ENCODE results near the gene F8.
"Not testable (repeated sequence)": the region's sequence is repeated elsewhere in the genome, so short reads cannot be mapped to it uniquely, and the experiment has no call there.

The F8 gene

DNA sequence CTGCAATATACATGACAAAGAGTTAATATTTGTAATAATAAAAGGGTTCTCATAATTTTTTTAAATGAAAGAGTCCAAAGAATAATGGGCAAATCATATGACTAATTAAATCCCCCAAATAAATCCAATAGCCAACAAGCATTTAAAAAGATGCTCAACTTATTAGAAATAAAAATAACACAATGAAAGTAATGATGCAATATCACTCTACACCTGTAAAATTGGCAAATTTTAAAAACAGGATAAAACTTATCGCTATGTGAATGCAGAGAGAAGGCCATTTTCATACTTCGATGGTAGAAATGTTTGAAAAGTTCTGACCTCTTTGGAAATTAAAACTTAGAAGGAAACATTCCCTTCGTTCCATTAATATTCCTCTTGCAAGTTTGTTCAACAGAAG lies 1.9 kb downstream of the F8 start:
- TF ChIP-seq Cebpa-rat (IDR thresholded peaks at IDR 0.05), result no peak
- Histone ChIP-seq H3K27me3 (peaks cover 68% of the 10 kb centered on the region), H3K27ac (no peak overlapping the region), H3K4me3 (no peak overlapping the region), H3K9me3 (no peaks in the 10 kb centered on the region), H3K36me3 (no peaks in the 10 kb centered on the region), H4K20me1 (no peaks in the 10 kb centered on the region), H3K4me1 (no peaks in the 10 kb centered on the region), H3K9ac (no peak overlapping the region), H3K4me2 (no peak overlapping the region)

DNA sequence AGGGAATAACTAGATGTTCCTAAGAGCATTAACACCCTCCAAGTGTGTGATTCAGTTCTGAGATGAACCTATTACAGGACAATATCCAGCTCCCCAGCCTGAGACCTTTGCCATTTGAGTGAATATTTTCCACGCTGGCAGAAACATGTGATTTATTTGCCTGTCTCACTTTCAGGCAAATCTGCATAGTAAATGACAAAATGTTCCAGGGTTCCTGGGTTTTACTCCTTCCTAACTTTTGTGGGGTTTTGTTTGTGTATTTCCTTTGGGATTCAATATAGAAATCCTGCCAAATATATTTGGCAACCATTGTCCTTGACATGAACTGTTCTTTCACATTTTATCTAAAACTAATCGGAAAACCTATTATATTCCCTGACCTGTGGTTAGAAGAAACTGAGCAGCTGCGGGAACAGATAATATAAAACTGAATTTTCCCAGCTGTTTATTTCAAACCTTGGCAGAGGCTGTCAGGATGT lies 12.5 kb downstream of the F8 start:
- Histone ChIP-seq H3K9ac (no peak overlapping the region), H4K20me1 (no peaks in the 10 kb centered on the region), H3K9me3 (no peaks in the 10 kb centered on the region), H3K36me3 (no peaks in the 10 kb centered on the region), H3K27me3 (peaks cover 50% of the 10 kb centered on the region), H3K4me3 (no peak overlapping the region), H3K27ac (no peak overlapping the region), H3K4me2 (no peak overlapping the region), H3K4me1 (no peaks in the 10 kb centered on the region)
- TF ChIP-seq Cebpa-rat (IDR thresholded peaks at IDR 0.05), result no peak

DNA sequence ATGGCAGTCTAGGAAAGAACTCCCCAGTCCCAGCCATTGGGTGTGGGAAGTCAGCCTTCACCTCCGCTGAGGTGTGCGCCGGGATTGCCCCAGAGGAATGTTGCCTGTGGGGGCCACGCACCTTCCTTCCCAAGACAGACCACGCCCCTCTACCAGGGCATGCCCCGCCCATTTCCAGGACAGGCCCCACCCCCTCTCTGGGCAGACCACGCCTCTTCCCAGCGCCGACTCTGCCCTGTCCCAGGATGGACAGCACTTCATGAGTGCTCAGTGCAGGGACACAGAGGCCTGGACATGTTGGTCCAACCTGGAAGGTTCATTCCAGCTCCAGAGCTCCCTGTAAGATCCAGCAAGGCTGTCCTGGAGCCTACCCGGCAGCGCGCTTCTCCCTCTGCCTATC lies 13.9 kb downstream of the F8 start:
- H4K20me1 ChIP-seq, H3K27ac ChIP-seq, H3K4me3 ChIP-seq, H3K4me1 ChIP-seq, H3K4me2 ChIP-seq, H3K9ac ChIP-seq, H3K9me3 ChIP-seq, H3K36me3 ChIP-seq: not testable (repeated sequence)
- peaks cover 56% of the 10 kb centered on the region for H3K27me3 ChIP-seq

DNA sequence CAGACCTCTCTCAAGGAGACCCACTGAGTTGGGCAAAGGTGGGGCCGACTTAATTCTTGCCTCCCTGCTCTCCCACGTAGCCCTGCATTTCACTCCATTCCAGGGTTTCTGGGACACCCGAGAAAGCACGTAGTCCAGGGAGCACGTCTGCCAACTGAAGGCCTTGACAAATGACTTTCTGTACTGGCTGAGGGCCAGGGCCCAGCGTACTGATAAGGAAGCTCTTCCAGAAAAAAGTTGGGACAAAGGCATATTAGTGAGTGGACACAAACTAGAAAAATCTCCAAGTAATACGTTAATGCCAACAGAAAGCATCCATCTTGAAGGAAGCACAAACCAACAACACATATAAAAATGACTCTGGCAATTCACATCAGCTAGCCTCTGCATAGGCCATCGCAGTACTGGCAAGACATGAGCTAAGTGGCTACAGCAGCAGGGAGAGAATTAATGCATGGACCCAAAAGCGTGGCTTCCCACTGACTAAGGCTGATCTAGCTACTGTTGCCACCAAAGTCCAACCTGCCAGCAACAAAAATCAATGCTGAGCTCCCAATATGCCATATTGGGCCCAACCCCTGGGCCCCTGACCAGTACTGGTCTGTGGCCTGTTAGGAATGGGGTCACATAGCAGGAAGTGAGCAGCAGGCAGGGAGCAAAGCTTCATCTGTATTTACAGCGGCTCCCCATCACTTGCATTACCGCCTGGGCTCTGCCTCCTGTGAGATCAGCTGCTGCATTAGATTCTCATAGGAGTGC lies 15.4 kb downstream of the F8 start:
- H3K9ac ChIP-seq, result not testable (repeated sequence)

DNA sequence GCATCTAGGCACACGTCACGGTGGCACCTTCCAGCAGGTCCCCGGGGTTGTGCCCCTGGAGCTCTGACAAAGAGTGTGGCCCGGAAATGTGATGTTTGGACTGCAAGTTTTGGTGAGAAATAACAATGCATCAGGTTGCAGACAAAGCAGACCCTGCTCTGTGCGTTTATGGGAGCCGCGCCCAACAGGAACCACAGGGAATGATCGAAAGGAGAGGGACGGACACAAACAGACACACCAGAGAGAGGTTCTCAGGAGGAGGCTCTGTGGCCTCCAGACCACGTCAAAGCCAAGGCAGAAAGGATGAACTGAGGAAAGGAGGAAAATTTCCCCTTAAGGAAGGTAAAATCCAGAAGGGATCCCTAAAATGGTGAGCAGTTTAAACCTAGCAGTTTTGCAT lies 16.1 kb downstream of the F8 start:
- not testable (repeated sequence) for H3K4me1 ChIP-seq, H3K4me2 ChIP-seq, H3K9ac ChIP-seq, H3K36me3 ChIP-seq, H3K27ac ChIP-seq, H3K4me3 ChIP-seq, H4K20me1 ChIP-seq, H3K9me3 ChIP-seq
- H3K27me3 ChIP-seq, result peaks cover 53% of the 10 kb centered on the region

More for the DNA sequence above, 15.4 kb downstream of the F8 start:
- not testable (repeated sequence) for H4K20me1 ChIP-seq, H3K36me3 ChIP-seq, H3K9me3 ChIP-seq, H3K4me3 ChIP-seq, H3K4me1 ChIP-seq, H3K4me2 ChIP-seq, H3K27ac ChIP-seq
- H3K27me3 ChIP-seq, result peaks cover 53% of the 10 kb centered on the region

DNA sequence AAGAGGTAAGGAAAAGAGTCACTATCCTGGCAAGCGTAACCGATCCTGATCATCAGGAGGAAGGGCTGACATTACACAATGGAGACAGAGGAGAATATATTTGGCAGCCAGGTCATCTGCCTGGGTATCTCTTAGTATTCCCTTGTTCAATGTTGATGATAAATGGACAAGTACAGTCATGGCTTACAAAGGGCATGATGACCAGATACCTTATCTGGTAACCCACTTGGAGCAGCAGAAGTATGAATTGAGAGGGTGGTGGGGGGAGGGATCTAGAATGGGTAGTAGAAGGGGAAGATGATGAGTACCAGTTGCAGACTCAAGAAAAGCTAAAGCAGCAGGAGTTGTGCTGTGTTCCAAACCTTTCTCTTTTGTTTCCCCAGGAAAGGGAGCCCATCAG lies 17.3 kb downstream of the F8 start:
- TF ChIP-seq Cebpa-rat (IDR thresholded peaks at IDR 0.05), result no peak
- Histone ChIP-seq H3K4me1 (no peaks in the 10 kb centered on the region), H3K36me3 (no peaks in the 10 kb centered on the region), H3K4me2 (no peak overlapping the region), H3K27ac (no peak overlapping the region), H4K20me1 (no peaks in the 10 kb centered on the region), H3K9ac (no peak overlapping the region), H3K27me3 (peaks cover 54% of the 10 kb centered on the region), H3K9me3 (no peaks in the 10 kb centered on the region), H3K4me3 (no peak overlapping the region)

DNA sequence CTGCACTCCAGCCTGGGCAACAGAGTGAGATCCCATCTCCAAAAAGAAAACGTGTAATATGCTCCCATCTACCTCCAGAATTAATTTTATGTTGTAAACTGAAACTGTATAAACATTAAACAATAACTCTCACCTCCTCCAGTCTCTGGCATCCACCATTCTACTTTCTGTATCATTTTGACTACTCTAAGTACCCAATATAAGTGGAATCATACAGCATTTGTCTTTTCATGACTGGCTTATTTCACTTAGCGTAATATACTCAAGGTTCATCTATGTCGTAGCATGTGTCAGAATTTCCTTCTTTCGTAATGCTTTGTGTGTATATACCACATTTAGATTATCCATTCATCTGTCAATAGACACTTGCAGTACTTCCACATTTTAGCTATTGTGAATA lies 20.6 kb downstream of the F8 start:
- Histone ChIP-seq H3K4me3 (no peak overlapping the region), H3K27ac (no peak overlapping the region), H3K36me3 (no peaks in the 10 kb centered on the region), H3K9ac (no peak overlapping the region), H4K20me1 (no peaks in the 10 kb centered on the region), H3K9me3 (no peaks in the 10 kb centered on the region), H3K4me1 (no peaks in the 10 kb centered on the region), H3K27me3 (peaks cover 59% of the 10 kb centered on the region), H3K4me2 (no peak overlapping the region)
- TF ChIP-seq Cebpa-rat (IDR thresholded peaks at IDR 0.05), result no peak

DNA sequence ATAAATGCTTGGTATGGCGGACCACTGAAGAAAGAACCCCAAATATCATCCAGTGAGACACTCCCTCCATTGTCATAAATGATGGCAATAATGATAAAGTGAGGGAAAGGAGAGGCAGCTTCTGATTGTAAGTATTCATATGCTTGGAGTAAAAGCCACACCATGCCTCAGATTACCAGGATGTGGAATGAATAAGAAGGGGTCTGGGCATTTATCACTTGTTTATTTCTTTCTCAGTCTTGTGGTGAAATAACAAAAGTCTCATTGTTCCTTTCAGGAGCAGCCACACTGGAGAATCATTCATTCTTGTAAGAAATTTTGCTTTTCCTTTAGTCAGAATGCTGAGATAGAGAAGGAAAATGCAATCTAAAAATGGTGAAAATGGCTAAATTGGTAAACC lies 21.7 kb downstream of the F8 start:
- no peak overlapping the region for H3K4me2 ChIP-seq
- no peak overlapping the region for H3K27ac ChIP-seq
- H3K27me3 ChIP-seq, result peaks cover 60% of the 10 kb centered on the region
- H3K36me3 ChIP-seq, result no peaks in the 10 kb centered on the region
- H3K4me3 ChIP-seq, result no peak overlapping the region
- no peak overlapping the region for H3K9ac ChIP-seq
- H3K9me3 ChIP-seq, result no peaks in the 10 kb centered on the region
- no peak for TF ChIP-seq Cebpa-rat (IDR thresholded peaks at IDR 0.05)
- no peaks in the 10 kb centered on the region for H3K4me1 ChIP-seq
- H4K20me1 ChIP-seq, result no peaks in the 10 kb centered on the region

DNA sequence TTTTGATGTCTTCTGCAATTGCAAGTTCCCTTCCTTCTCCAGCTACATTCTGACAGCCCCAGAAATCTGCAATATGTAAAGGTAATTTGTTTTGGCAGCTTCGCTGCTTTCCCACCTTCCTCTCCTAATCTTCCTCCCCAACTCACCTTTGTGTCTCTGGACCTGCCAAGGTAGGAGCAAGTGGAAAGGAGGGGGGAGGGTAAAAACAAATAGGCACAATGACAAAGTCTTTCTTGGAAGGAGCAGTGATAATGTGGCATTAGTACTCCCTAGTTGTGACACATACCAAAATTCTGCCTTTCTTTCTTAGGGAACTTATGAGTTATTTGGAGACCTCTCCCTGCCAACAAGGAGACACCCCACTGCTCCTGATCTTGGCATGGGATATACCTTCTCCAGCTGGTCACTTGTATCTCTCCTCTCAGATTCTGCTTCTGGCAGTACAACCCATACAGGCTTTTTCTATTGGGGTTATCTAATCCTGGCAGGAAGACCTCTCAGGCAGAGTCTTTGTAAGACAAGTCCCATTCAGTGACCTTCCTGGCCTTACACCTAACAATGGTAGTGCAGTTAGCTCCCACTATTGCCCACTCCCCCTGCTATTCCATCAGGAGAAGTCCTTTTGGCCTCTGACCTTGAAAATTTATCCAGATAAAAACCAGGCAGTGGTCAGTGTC lies 24.2 kb downstream of the F8 start:
- H3K9ac ChIP-seq, result no peak overlapping the region
- H3K4me1 ChIP-seq, result no peaks in the 10 kb centered on the region
- no peak for TF ChIP-seq Cebpa-rat (IDR thresholded peaks at IDR 0.05)
- H4K20me1 ChIP-seq, result no peaks in the 10 kb centered on the region
- no peaks in the 10 kb centered on the region for H3K9me3 ChIP-seq
- H3K4me3 ChIP-seq, result no peak overlapping the region
- H3K27me3 ChIP-seq, result peaks cover 41% of the 10 kb centered on the region
- H3K36me3 ChIP-seq, result no peaks in the 10 kb centered on the region
- H3K27ac ChIP-seq, result no peak overlapping the region
- no peak overlapping the region for H3K4me2 ChIP-seq

DNA sequence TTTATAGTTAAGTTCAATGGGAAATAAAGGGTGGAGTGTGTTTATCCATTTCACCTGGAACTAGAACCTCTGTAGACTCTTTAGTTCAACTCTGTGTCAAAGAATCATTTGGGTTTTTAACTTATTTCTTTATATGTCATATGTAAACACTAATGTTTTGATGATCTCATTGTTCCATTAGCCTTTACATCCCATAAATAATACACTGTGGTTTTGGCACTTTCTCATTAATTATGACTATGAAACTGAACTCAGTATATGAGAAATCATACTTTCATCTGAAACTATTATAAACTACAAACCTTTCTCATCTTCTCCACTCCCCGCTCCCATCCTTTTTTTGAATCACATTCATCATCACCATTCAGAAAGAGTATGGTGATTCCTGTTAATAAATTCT lies 31.0 kb downstream of the F8 start:
- Histone ChIP-seq H3K27me3 (peaks cover 45% of the 10 kb centered on the region), H3K4me3 (no peak overlapping the region), H3K4me2 (no peak overlapping the region), H3K9ac (no peak overlapping the region), H3K27ac (no peak overlapping the region), H3K36me3 (no peaks in the 10 kb centered on the region), H3K9me3 (no peaks in the 10 kb centered on the region), H3K4me1 (no peaks in the 10 kb centered on the region), H4K20me1 (no peaks in the 10 kb centered on the region)
- TF ChIP-seq Cebpa-rat (IDR thresholded peaks at IDR 0.05), result no peak
